ENCODE measurements around the gene ASCC2. TPM values are rescaled to one million over a fixed set of nuclear protein-coding genes. Genes with fewer than 3 reads are reported as not detected.

ASCC2 gene
- total and polyA plus RNA-seq, 2 donors from 2014 or later, result 41.9 to 51.3 TPM

GRCh38 chr22:29877620-29878019, 39.5 kb upstream of the ASCC2 start:
- DNase-seq (no peak), FAIRE-seq (no peak)
- intact Hi-C loops (cut with DNase I), result no loop called here

GRCh38 chr22:29873943-29874342, 35.9 kb upstream of the ASCC2 start:
- TF ChIP-seq CTCF (IDR thresholded peaks at IDR 0.05; ENCODE audit: borderline replicate concordance, extremely low read depth, insufficient read depth), result no peak
- FAIRE-seq, result no peak

More at GRCh38 chr22:29877620-29878019, 39.5 kb upstream of the ASCC2 start:
- Histone ChIP-seq H3K9me3 (ENCODE audit: control insufficient read depth in 2 of 3, insufficient read depth in 1 of 3, low read length in 3 of 3) (no peaks in the 10 kb centered on the region), H3K27me3 (ENCODE audit: control insufficient read depth, insufficient read depth, low read length) (no peaks in the 10 kb centered on the region), H3K9ac (ENCODE audit: low read length in 3 of 3) (no peak overlapping the region), H3K4me3 (ENCODE audit: low read length in 3 of 3) (no peak overlapping the region), H3K36me3 (ENCODE audit: control insufficient read depth in 2 of 3, insufficient read depth in 3 of 3, low read length in 3 of 3) (no peaks in the 10 kb centered on the region), H3K4me1 (ENCODE audit: control insufficient read depth in 2 of 3, insufficient read depth in 2 of 3, low read depth in 1 of 3, low read length in 3 of 3) (peaks cover 0 to under 1% (median 0%) of the 10 kb centered on the region in 3 donors), H3K27ac (ENCODE audit: low read depth in 2 of 2, low read length in 2 of 2) (no peak overlapping the region)
- TF ChIP-seq CTCF (IDR thresholded peaks at IDR 0.05; ENCODE audit: borderline replicate concordance, extremely low read depth, insufficient read depth), result no peak

GRCh38 chr22:29872989-29873388, 34.9 kb upstream of the ASCC2 start:
- H3K4me3 ChIP-seq (ENCODE audit: low read length in 3 of 3), result no peak overlapping the region
- peaks cover 0 to 15% (median 7%) of the 10 kb centered on the region in 3 donors for H3K4me1 ChIP-seq (ENCODE audit: control insufficient read depth in 2 of 3, insufficient read depth in 2 of 3, low read depth in 1 of 3, low read length in 3 of 3)
- no peak overlapping the region for H3K27ac ChIP-seq (ENCODE audit: low read depth in 2 of 2, low read length in 2 of 2)
- intact Hi-C loops (cut with DNase I), result no loop called here
- H3K9me3 ChIP-seq (ENCODE audit: control insufficient read depth in 2 of 3, insufficient read depth in 1 of 3, low read length in 3 of 3), result no peaks in the 10 kb centered on the region
- H3K27me3 ChIP-seq (ENCODE audit: control insufficient read depth, insufficient read depth, low read length), result no peaks in the 10 kb centered on the region
- FAIRE-seq, result no peak
- no peak overlapping the region for H3K9ac ChIP-seq (ENCODE audit: low read length in 3 of 3)
- TF ChIP-seq CTCF (IDR thresholded peaks at IDR 0.05; ENCODE audit: borderline replicate concordance, extremely low read depth, insufficient read depth), result no peak
- no peaks in the 10 kb centered on the region for H3K36me3 ChIP-seq (ENCODE audit: control insufficient read depth in 2 of 3, insufficient read depth in 3 of 3, low read length in 3 of 3)
- DNase-seq, result no peak

More at GRCh38 chr22:29873943-29874342, 35.9 kb upstream of the ASCC2 start:
- no peak overlapping the region for H3K27ac ChIP-seq (ENCODE audit: low read depth in 2 of 2, low read length in 2 of 2)
- H3K27me3 ChIP-seq (ENCODE audit: control insufficient read depth, insufficient read depth, low read length), result no peaks in the 10 kb centered on the region
- H3K9ac ChIP-seq (ENCODE audit: low read length in 3 of 3), result no peak overlapping the region
- peaks cover 0 to 15% (median 7%) of the 10 kb centered on the region in 3 donors for H3K4me1 ChIP-seq (ENCODE audit: control insufficient read depth in 2 of 3, insufficient read depth in 2 of 3, low read depth in 1 of 3, low read length in 3 of 3)
- no peak for DNase-seq
- H3K9me3 ChIP-seq (ENCODE audit: control insufficient read depth in 2 of 3, insufficient read depth in 1 of 3, low read length in 3 of 3), result no peaks in the 10 kb centered on the region
- no peak overlapping the region for H3K4me3 ChIP-seq (ENCODE audit: low read length in 3 of 3)
- intact Hi-C loops (cut with DNase I), result no loop called here
- no peaks in the 10 kb centered on the region for H3K36me3 ChIP-seq (ENCODE audit: control insufficient read depth in 2 of 3, insufficient read depth in 3 of 3, low read length in 3 of 3)

All from kidney (tissue), 14 donors.